HG03039 (cell line): ENCODE data around the gene CDX1.

Experiments
- ATAC-seq: cut with Tn5 transposase; IDR thresholded peaks from one replicate; pipeline ENCODE4 v1.9.1; 2021; ENCODE audit warnings: mild to moderate bottlenecking, moderate library complexity; ENCODE audit not compliant: unreplicated experiment

CDX1 gene

DNA sequence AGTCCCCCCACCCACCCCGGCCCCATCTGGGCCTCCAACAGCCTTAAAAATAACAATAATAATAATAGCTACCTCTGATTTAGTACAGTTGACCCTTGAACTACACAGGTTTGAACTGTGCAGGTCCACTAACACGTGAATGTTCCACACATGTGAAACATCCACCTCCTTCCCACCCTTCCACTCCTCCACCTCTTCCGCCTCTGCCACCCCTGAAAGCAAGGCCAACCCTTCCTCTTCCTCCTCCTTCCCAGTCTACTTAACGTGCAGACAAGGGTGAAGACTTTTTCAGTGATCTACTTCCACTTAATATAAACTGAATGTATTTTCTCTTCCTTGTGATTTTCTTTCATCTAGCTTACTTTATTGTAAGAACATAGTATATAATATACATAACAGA is 21.7 kb upstream of the CDX1 start:
- ATAC-seq, result no peak

DNA sequence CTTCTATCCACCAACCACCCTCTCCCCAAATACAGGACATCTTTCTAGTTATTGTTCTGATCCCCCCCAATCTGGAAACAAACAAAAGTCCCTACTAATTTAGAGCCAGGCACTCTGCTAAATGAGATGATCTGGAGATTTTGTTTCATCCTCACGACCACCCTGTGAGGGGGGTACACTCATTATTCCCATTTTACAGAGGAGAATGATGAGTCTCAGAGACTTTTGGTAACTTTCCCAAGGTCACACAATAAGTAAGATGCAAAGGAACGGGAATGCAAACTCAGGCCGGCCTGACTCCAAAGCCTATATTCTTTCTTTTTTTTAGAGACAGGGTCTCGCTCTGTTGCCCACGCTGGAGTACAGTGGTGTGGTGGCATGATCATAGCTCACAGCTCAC is 20.3 kb upstream of the CDX1 start:
- no peak for ATAC-seq

DNA sequence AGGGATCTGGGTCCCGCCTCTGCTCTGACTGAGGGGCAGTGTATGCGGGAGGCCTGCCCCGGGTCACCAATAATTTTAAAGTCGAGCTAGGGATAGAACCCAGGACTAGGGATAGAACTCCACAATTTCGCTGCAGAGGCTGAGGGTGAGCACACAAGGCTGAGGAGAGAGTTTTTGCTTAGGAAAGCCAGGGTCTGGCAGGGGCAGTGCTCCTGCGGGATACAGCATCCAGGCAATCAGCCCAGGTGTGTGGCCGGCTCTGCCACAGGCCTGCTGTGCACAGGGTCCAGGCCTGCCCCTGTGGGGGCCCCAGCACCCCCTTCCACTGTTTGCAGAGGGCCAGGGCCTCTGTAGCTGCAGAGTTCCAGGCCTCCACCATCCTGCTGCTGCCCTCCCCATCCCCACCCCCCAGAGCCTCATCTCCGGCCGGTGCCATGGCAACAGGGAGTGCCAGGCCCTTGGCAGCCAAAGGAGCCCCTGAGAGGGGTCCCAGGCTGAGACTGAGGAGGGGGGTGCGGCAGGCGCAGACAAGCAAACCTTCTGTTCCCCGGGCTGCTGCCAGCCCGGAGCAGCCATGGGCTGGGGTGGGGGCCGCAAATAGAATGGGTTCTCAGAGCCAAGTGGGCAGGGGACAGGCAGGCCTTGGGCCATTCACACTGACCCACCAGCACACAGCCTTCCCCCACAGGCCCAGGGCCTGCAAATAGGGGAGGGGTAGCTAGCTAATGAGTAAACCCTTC is 19.5 kb upstream of the CDX1 start:
- no peak for ATAC-seq

DNA sequence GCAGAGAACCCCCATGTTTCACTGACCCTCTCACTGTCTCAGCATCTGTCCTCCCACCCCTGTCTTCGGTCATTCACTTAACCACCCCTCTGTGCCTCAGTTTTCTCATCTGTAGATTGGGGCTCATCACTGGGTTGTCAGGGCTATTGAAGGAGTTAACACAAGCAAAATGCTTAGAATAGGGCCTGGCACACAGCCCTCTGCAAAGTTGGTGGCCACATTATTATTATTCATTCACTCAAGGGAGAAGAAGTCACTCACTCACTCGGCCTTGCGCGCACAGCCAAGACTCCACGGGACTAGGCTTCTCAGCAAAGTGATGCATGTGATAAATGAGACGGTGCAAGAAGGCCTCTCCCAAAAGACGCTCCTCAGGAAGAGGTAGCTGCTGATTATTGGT is 18.9 kb upstream of the CDX1 start:
- ATAC-seq, result no peak

DNA sequence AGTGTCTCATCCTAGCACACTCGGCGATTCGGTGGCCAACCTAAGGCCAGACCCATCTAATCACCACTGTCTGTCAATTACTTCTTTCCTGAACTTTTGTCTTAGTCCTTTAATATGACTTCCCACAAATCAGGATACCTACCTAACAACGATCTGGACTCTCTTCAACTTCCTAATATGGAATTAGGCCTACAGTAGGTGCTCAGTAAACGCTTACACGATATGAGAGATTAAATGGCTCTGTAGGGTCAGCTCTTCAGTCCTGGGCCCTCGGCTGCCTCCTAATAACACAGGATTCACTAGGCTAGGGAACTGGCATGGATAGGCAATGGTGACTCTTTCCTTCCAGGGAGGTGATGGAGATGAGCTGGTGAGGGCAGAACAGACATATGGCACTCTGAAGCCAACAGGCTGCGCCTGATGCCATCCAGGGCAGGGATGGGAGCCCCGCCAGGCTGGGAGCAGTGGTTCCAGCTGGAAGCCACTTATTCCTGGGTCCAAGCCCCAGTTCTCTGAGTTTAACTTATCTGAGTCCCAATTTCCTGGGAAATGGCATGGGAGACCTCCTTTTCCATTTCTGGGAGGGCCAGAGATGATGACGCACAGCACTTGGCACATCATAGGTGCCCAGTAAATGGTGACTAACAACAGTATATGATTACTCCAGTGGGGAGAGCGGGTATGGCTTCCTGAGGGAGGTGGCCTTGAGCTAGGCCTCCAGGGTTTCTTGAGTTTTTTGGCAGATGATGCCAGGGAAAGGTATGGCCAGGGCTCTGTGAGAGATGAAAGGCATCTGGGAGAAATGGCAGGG is 18.3 kb upstream of the CDX1 start:
- no peak for ATAC-seq

- ATAC-seq, result no peak
These were observed 17.0 kb upstream of the CDX1 start for GRCh38 chr5:150149618-150150017.

- no peak for ATAC-seq
These were observed 13.7 kb upstream of the CDX1 start for GRCh38 chr5:150152636-150153462.

- ATAC-seq, result no peak
These were observed 13.1 kb upstream of the CDX1 start for GRCh38 chr5:150153483-150153882.

GRCh38 chr5:150153957-150154617 is 12.5 kb upstream of the CDX1 start:
- no peak for ATAC-seq

GRCh38 chr5:150154618-150155128 is 11.9 kb upstream of the CDX1 start:
- no peak for ATAC-seq

- no peak for ATAC-seq
These were observed 11.1 kb upstream of the CDX1 start, which contains the start of gene PDGFRB for GRCh38 chr5:150155258-150156026. PDGFRB (minus strand) TSS chr5:150155845; CDS start chr5:150137047, 18,798 bp downstream.

DNA sequence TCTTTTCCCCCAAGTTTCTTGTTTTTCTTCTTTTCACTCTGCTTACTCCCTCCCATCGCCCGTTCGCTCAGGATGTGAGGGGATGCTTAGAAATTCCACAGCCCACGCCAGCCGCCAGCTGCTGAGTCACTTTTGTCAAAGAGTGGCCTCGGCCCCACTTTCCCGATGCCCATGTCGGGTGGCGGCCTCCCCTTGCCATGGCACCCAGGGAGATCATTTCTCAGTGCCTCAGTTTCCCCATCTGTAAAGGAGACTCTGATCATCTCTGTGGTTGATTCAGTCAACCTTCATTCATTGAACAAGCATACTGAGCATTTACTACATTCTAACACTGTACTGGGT is 10.6 kb upstream of the CDX1 start:
- ATAC-seq, result no peak

DNA sequence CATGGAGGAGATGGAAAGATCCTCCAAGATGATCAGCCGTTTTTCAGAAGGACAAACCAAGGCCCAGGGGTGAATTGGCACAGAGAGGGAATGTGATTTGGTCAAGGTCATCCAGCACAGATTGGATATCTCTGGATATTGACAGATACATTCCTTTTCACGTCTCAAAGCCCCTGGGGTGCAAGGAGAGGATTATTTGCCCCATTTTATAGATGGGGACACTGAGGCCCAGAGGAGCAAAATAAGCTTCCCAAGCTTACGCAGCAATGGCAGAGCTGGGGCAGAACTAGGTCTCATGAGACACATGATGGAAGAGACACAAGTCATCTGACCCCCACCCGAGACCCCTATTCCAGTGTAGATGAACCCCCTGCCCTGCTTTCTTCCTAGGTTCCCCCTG is 10.0 kb upstream of the CDX1 start:
- ATAC-seq, result no peak

- ATAC-seq, result no peak
These were observed 9.4 kb upstream of the CDX1 start for GRCh38 chr5:150157168-150157567.

DNA sequence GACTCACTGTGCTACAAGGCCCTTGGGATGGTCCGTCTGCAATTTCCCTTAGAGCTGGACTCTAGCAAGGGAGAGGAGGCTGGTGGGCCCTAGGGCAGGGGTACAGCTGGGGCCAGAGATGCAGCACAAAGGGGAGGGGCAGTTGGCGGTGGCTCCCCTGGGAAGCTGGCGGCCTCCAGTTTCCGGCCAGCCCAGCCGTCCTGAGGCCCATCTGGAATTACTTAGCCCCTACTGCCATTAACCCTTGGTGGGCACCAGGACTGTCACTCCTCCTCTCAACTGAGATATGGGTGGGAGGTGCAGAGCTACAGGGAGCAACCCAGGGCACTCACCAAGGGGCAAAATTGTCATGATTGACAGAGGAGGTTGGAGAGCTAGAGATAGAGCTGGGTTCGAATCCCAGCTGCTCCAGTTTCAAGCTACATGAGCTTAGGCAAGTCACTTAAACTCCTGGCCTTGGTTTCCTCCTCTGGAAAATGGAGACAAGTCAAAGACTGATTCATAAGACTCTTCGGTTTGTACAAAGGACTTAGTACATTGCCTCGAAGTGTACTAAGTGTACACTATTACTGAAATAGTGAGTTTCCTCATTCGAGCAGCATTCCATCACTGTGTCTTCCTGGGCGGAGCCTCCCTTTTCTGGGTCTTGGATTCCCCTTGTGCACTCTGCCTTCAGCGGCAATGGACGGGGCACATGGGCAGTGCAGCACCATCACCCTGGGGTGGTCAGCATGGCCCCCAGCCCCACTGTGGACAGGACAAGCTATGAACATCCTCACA is 8.2 kb upstream of the CDX1 start:
- no peak for ATAC-seq

DNA sequence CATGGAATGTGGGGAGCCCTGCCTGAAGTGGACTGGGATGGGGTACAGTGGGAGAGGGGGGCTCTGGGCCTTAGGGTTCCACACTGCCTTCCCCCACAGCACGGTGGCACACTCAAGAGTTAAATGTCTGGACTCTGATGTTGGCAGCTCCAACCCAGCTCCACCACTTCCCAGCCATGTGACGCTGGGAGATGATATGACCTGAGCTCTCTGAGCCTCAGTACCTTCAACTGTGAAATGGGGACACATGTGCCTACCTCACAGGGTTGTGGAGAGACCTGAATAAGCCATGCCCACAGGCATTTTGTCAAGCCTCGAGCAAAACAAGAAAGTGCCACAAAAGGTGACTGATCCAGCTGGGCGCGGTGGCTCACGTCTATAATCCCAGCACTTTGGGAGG is 7.5 kb upstream of the CDX1 start:
- no peak for ATAC-seq

- ATAC-seq, result no peak
These were observed 6.8 kb upstream of the CDX1 start for GRCh38 chr5:150159741-150160179.

DNA sequence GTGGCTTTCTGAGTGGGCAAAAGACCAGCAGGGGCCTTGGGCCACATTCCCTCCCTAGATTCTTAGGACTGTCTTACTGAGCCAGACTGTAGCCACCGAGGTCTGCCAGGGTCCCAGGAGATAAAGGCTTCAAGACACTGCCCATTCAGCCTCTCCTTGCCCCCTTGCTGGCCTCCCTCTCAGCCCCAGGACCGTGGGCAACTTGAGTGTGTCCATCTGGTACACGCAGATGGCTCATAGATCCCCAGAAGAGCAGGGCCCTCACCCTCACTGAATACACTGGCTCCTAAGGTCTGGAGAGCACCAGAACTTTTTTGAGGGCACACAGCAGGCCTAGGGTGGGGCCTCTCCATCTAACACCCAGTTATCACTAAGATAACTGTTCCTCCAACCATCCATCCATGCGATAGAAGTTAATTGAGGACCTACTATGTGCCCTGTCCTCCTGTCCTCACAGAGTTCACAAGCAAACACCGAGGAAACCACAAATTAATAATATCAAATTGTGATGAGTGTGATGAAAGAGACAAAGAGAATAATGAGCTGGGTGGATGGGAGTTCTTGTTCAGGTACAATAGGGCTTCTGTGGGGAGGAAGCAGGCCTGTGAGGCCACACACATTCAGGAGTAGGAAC is 6.0 kb upstream of the CDX1 start:
- ATAC-seq, result no peak
